K562 (cell line): ENCODE results near the gene GFOD2. TPM values are rescaled to one million over a fixed set of nuclear protein-coding genes. Genes with fewer than 3 reads are reported as not detected.

Experiments
- CREB3 ChIP-seq: fragments of 450-650 bp; conservative IDR thresholded peaks from 2 replicates; pipeline ENCODE4 v1.6.1; 2016; ENCODE audit warnings: missing genetic modification characterization, low read depth, mild to moderate bottlenecking, missing compliant biosample characterization, moderate library complexity
- E2F6 ChIP-seq, 2 experiments: IDR thresholded peaks; 2 replicates each; pipeline ENCODE4 v1.6.1; 2011; ENCODE audit warnings: borderline replicate concordance in 1 of 2, control low read depth in 1 of 2, low read depth in 1 of 2, low read length in 1 of 2, mild to moderate bottlenecking in 1 of 2, mixed read lengths in 1 of 2, moderate library complexity in 1 of 2; ENCODE audit not compliant: insufficient read depth in 1 of 2, insufficient read length in 1 of 2, poor library complexity in 1 of 2, severe bottlenecking in 1 of 2; ENCODE audit errors: extremely low read depth in 1 of 2
- EWSR1 ChIP-seq: fragments of 450-650 bp; IDR thresholded peaks from 2 replicates; pipeline ENCODE4 v1.6.1; 2018; ENCODE audit warnings: borderline replicate concordance, mild to moderate bottlenecking, low read depth, moderate library complexity; ENCODE audit not compliant: partially characterized antibody
- HCFC1 ChIP-seq: IDR thresholded peaks from 2 replicates; pipeline ENCODE4 v1.6.1; 2012; ENCODE audit warnings: low read depth, low read length, improper control_type of control experiment
- HDAC6 ChIP-seq: IDR thresholded peaks from 2 replicates; pipeline ENCODE4 v1.6.1; 2012; ENCODE audit warnings: low read depth, mild to moderate bottlenecking, control low read depth, inconsistent platforms, low read length, moderate library complexity
- L3MBTL2 ChIP-seq: fragments of 450-650 bp; IDR thresholded peaks from 2 replicates; pipeline ENCODE4 v1.6.1; 2016; ENCODE audit warnings: mild to moderate bottlenecking, moderate library complexity
- MYNN ChIP-seq, 2 experiments: sonication (generic); formaldehyde crosslinking in 1 of 2; IDR thresholded peaks; 2 replicates each; pipeline versions ENCODE4 v1.5.0 to v1.6.1; 2016 to 2020; ENCODE audit warnings: antibody characterized with exemption in 1 of 2, missing genetic modification reagents in 1 of 2
- NR2C1 ChIP-seq, 2 experiments: fragments of 450-650 bp; IDR thresholded peaks; 2 replicates each; pipeline ENCODE4 v1.6.1; 2017; ENCODE audit warnings: mild to moderate bottlenecking in 2 of 2, antibody characterized with exemption in 1 of 2, inconsistent platforms in 1 of 2, missing compliant biosample characterization in 1 of 2, missing genetic modification characterization in 1 of 2
- SUPT5H ChIP-seq: fragments of 450-650 bp; IDR thresholded peaks from 2 replicates; pipeline ENCODE4 v1.6.1; 2016
- polyA plus RNA-seq, 8 experiments: library from polyadenylated mRNA; depleted of rRNA in 4 of 8; stranded (reverse) in 5 of 8; unstranded in 3 of 8; fragments of >200 nt; fragmentation: Nextera tagmentation in 2 of 8; fragmentation: Illumina TruSeq in 1 of 8; extraction: Ambion mirVana in 2 of 8; extraction: Trizol in 1 of 8; gene quantifications; 2 replicates each; pipeline versions ENCODE4 v1.2.1 to v1.2.3, GENCODE V29; 2011 to 2014; ENCODE audit warnings: inconsistent platforms in 1 of 8, missing spikeins in 1 of 8
- total RNA-seq, 7 experiments: library from RNA; depleted of rRNA in 6 of 7; stranded (reverse); fragments of >200 nt in 6 of 7; fragmentation: Illumina TruSeq in 2 of 7; extraction: Trizol in 2 of 7; gene quantifications; 2 replicates each; pipeline versions ENCODE4 v1.2.1 to v1.2.3, GENCODE V29; 2011 to 2021; ENCODE audit warnings: low replicate concordance in 1 of 7
- TF ChIP-seq, protein P1 (sequence below): fragments of 200-600 bp; sonication (generic); IDR thresholded peaks from one replicate; pipeline ENCODE4 v1.6.1; 2012; ENCODE audit warnings: mild to moderate bottlenecking, low read depth, low read length, inconsistent platforms
- TF ChIP-seq, protein P2 (sequence below): fragments of 450-650 bp; IDR thresholded peaks from 2 replicates; pipeline ENCODE4 v1.6.1; 2017; ENCODE audit warnings: antibody characterized with exemption

GFOD2 gene
- total and polyA plus RNA-seq, 9 of the 15 experiments (the other 6 are each of a cell fraction or from before 2014, with no cell fraction given) = 1.9 to 15.8 (median 11.1) TPM

DNA sequence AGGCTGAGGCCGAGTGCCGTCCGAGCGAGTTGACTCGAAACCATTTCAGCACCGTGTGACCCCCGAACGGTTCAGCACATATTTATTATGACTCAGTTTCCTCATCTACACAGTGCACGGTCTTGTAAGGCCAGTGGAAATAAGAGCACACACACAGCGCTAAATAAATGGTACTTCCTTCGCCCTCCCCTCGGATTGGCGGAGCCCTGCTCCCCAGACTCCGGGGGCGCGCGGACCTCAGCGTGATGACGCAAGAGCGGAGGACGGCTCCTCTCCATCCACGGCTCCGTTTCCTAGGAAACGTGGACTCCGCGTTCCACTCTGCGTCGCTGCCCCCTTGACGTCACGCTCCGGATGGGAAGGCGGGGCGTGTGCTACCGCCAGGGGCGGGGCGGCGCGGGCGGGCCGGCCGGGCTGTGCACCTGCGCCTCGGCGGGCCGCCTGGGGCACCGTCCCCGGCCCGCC, 58.5 kb downstream of the GFOD2 start, which contains the start of gene PARD6A (continued):
- TF ChIP-seq, protein P1, sequence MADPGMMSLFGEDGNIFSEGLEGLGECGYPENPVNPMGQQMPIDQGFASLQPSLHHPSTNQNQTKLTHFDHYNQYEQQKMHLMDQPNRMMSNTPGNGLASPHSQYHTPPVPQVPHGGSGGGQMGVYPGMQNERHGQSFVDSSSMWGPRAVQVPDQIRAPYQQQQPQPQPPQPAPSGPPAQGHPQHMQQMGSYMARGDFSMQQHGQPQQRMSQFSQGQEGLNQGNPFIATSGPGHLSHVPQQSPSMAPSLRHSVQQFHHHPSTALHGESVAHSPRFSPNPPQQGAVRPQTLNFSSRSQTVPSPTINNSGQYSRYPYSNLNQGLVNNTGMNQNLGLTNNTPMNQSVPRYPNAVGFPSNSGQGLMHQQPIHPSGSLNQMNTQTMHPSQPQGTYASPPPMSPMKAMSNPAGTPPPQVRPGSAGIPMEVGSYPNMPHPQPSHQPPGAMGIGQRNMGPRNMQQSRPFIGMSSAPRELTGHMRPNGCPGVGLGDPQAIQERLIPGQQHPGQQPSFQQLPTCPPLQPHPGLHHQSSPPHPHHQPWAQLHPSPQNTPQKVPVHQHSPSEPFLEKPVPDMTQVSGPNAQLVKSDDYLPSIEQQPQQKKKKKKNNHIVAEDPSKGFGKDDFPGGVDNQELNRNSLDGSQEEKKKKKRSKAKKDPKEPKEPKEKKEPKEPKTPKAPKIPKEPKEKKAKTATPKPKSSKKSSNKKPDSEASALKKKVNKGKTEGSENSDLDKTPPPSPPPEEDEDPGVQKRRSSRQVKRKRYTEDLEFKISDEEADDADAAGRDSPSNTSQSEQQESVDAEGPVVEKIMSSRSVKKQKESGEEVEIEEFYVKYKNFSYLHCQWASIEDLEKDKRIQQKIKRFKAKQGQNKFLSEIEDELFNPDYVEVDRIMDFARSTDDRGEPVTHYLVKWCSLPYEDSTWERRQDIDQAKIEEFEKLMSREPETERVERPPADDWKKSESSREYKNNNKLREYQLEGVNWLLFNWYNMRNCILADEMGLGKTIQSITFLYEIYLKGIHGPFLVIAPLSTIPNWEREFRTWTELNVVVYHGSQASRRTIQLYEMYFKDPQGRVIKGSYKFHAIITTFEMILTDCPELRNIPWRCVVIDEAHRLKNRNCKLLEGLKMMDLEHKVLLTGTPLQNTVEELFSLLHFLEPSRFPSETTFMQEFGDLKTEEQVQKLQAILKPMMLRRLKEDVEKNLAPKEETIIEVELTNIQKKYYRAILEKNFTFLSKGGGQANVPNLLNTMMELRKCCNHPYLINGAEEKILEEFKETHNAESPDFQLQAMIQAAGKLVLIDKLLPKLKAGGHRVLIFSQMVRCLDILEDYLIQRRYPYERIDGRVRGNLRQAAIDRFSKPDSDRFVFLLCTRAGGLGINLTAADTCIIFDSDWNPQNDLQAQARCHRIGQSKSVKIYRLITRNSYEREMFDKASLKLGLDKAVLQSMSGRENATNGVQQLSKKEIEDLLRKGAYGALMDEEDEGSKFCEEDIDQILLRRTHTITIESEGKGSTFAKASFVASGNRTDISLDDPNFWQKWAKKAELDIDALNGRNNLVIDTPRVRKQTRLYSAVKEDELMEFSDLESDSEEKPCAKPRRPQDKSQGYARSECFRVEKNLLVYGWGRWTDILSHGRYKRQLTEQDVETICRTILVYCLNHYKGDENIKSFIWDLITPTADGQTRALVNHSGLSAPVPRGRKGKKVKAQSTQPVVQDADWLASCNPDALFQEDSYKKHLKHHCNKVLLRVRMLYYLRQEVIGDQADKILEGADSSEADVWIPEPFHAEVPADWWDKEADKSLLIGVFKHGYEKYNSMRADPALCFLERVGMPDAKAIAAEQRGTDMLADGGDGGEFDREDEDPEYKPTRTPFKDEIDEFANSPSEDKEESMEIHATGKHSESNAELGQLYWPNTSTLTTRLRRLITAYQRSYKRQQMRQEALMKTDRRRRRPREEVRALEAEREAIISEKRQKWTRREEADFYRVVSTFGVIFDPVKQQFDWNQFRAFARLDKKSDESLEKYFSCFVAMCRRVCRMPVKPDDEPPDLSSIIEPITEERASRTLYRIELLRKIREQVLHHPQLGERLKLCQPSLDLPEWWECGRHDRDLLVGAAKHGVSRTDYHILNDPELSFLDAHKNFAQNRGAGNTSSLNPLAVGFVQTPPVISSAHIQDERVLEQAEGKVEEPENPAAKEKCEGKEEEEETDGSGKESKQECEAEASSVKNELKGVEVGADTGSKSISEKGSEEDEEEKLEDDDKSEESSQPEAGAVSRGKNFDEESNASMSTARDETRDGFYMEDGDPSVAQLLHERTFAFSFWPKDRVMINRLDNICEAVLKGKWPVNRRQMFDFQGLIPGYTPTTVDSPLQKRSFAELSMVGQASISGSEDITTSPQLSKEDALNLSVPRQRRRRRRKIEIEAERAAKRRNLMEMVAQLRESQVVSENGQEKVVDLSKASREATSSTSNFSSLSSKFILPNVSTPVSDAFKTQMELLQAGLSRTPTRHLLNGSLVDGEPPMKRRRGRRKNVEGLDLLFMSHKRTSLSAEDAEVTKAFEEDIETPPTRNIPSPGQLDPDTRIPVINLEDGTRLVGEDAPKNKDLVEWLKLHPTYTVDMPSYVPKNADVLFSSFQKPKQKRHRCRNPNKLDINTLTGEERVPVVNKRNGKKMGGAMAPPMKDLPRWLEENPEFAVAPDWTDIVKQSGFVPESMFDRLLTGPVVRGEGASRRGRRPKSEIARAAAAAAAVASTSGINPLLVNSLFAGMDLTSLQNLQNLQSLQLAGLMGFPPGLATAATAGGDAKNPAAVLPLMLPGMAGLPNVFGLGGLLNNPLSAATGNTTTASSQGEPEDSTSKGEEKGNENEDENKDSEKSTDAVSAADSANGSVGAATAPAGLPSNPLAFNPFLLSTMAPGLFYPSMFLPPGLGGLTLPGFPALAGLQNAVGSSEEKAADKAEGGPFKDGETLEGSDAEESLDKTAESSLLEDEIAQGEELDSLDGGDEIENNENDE = no peak
- TF ChIP-seq CREB3 (tag) (no peak), HDAC6 (no peak), NR2C1 (IDR thresholded peaks at IDR 0.05) (no peak), NR2C1 (tag; IDR thresholded peaks at IDR 0.05) (0 out of 2 replicates have a peak, but pooled peaks have one; percentile 26), E2F6 (IDR thresholded peaks at IDR 0.05; ENCODE audit: borderline replicate concordance in 1 of 2, extremely low read depth in 1 of 2, insufficient read depth in 1 of 2, insufficient read length in 1 of 2, low read depth in 1 of 2, low read length in 1 of 2, poor library complexity in 1 of 2, severe bottlenecking in 1 of 2) (peak in 1 of 2 experiments; percentile 47), MYNN (IDR thresholded peaks at IDR 0.05) (no peak), MYNN (CRISPR knock-in tag; IDR thresholded peaks at IDR 0.05) (no peak), HCFC1 (peak; percentile 79), L3MBTL2 (no peak), SUPT5H (no peak), EWSR1 (no peak)
- TF ChIP-seq, protein P2, sequence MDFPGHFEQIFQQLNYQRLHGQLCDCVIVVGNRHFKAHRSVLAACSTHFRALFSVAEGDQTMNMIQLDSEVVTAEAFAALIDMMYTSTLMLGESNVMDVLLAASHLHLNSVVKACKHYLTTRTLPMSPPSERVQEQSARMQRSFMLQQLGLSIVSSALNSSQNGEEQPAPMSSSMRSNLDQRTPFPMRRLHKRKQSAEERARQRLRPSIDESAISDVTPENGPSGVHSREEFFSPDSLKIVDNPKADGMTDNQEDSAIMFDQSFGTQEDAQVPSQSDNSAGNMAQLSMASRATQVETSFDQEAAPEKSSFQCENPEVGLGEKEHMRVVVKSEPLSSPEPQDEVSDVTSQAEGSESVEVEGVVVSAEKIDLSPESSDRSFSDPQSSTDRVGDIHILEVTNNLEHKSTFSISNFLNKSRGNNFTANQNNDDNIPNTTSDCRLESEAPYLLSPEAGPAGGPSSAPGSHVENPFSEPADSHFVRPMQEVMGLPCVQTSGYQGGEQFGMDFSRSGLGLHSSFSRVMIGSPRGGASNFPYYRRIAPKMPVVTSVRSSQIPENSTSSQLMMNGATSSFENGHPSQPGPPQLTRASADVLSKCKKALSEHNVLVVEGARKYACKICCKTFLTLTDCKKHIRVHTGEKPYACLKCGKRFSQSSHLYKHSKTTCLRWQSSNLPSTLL = no peak
